H9 (cell line): Measurements from ENCODE around the gene CAMTA1. TPM values are rescaled to one million over a fixed set of nuclear protein-coding genes. Genes with fewer than 3 reads are reported as not detected.

Experiments used
- DNase-seq: peaks from one replicate; pipeline ENCODE4 v3.0.0-alpha.2; 2017
- H2AFZ ChIP-seq: one replicate; pipeline ENCODE4 v1.6.1; 2013; ENCODE audit warnings: mild to moderate bottlenecking, low read length, control low read depth, moderate library complexity
- H2AK5ac ChIP-seq: 2 replicates; pipeline ENCODE4 v1.6.1; 2013; ENCODE audit warnings: low read length, control low read depth, mixed read lengths; ENCODE audit not compliant: insufficient read length
- H2BK120ac ChIP-seq: one replicate; pipeline ENCODE4 v1.6.1; 2013; ENCODE audit warnings: low read depth, mild to moderate bottlenecking, low read length, control low read depth, inconsistent platforms; ENCODE audit not compliant: poor library complexity, severe bottlenecking
- H2BK12ac ChIP-seq: 2 replicates; pipeline ENCODE4 v1.6.1; 2013; ENCODE audit warnings: low read length, control low read depth, mixed read lengths, low read depth; ENCODE audit not compliant: insufficient read length
- H2BK15ac ChIP-seq: 2 replicates; pipeline ENCODE4 v1.6.1; 2013; ENCODE audit warnings: low read depth, low read length, control low read depth
- H2BK20ac ChIP-seq: one replicate; pipeline ENCODE4 v1.6.1; 2013; ENCODE audit warnings: low read depth, mild to moderate bottlenecking, low read length, control low read depth, inconsistent platforms; ENCODE audit not compliant: poor library complexity, severe bottlenecking
- H2BK5ac ChIP-seq: 2 replicates; pipeline ENCODE4 v1.6.1; 2013; ENCODE audit warnings: low read length, control low read depth, mixed read lengths; ENCODE audit not compliant: insufficient read length
- H3K14ac ChIP-seq: 2 replicates; pipeline ENCODE4 v1.6.1; 2013; ENCODE audit warnings: low read length, control low read depth; ENCODE audit not compliant: insufficient read depth
- H3K18ac ChIP-seq: 2 replicates; pipeline ENCODE4 v1.6.1; 2013; ENCODE audit warnings: low read depth, mild to moderate bottlenecking, mixed read lengths, low read length, control low read depth; ENCODE audit not compliant: insufficient read length
- H3K23ac ChIP-seq: 2 replicates; pipeline ENCODE4 v1.6.1; 2013; ENCODE audit warnings: low read length, control low read depth, mixed read lengths, low read depth; ENCODE audit not compliant: insufficient read length
- H3K23me2 ChIP-seq: 2 replicates; pipeline ENCODE4 v1.6.1; 2013; ENCODE audit warnings: low read depth, mild to moderate bottlenecking, mixed read lengths, low read length, control low read depth; ENCODE audit not compliant: insufficient read length, poor library complexity, severe bottlenecking
- H3K27ac ChIP-seq: 2 replicates; pipeline ENCODE4 v1.5.1; 2013; ENCODE audit warnings: low read length, control low read depth, mixed read lengths, low read depth; ENCODE audit not compliant: insufficient read length
- H3K27me3 ChIP-seq: 2 replicates; pipeline ENCODE4 v1.6.1; 2013; ENCODE audit warnings: low read length, control low read depth, inconsistent platforms; ENCODE audit not compliant: insufficient read depth
- H3K4ac ChIP-seq: 2 replicates; pipeline ENCODE4 v1.6.1; 2013; ENCODE audit warnings: low read depth, mild to moderate bottlenecking, control low read depth, inconsistent platforms, low read length, moderate library complexity
- H3K4me1 ChIP-seq: 2 replicates; pipeline ENCODE4 v1.6.1; 2013; ENCODE audit warnings: low read length, control low read depth, inconsistent platforms; ENCODE audit not compliant: insufficient read depth
- H3K4me2 ChIP-seq: 2 replicates; pipeline ENCODE4 v1.6.1; 2013; ENCODE audit warnings: low read length, control low read depth, mixed read lengths; ENCODE audit not compliant: insufficient read length, insufficient read depth
- H3K56ac ChIP-seq: 2 replicates; pipeline ENCODE4 v1.6.1; 2013; ENCODE audit warnings: low read depth, mild to moderate bottlenecking, mixed read lengths, low read length, control low read depth; ENCODE audit not compliant: insufficient read length
- H3K79me1 ChIP-seq: 2 replicates; pipeline ENCODE4 v1.6.1; 2013; ENCODE audit warnings: low read depth, mild to moderate bottlenecking, moderate library complexity, low read length, control low read depth, inconsistent platforms; ENCODE audit not compliant: insufficient read depth, poor library complexity, severe bottlenecking
- H3K79me2 ChIP-seq: 2 replicates; pipeline ENCODE4 v1.6.1; 2013; ENCODE audit warnings: low read length, control low read depth, inconsistent platforms; ENCODE audit not compliant: insufficient read depth
- H3K9ac ChIP-seq: 2 replicates; pipeline ENCODE4 v1.6.1; 2013; ENCODE audit warnings: low read length, control low read depth, mixed read lengths; ENCODE audit not compliant: insufficient read length; ENCODE audit errors: extremely low read depth
- H3K9me3 ChIP-seq: one replicate; pipeline ENCODE4 v1.6.1; 2013; ENCODE audit warnings: low read depth, low read length, inconsistent platforms; ENCODE audit not compliant: control insufficient read depth
- H3T11ph ChIP-seq: one replicate; pipeline ENCODE4 v1.6.1; 2013; ENCODE audit warnings: mild to moderate bottlenecking, low read length, control low read depth, inconsistent platforms
- H4K20me1 ChIP-seq: one replicate; pipeline ENCODE4 v1.6.1; 2013; ENCODE audit not compliant: control insufficient read depth, insufficient read length, insufficient read depth
- H4K5ac ChIP-seq: 2 replicates; pipeline ENCODE4 v1.6.1; 2013; ENCODE audit warnings: low read depth, mild to moderate bottlenecking, mixed read lengths, low read length, control low read depth; ENCODE audit not compliant: insufficient read length
- H4K8ac ChIP-seq: replicated peaks from 2 replicates; pipeline ENCODE4 v1.6.1; 2013; ENCODE audit warnings: low read length, control low read depth, mixed read lengths, low read depth; ENCODE audit not compliant: insufficient read length
- H4K91ac ChIP-seq: 2 replicates; pipeline ENCODE4 v1.6.1; 2013; ENCODE audit warnings: low read depth, mild to moderate bottlenecking, moderate library complexity, mixed read lengths, low read length, control low read depth; ENCODE audit not compliant: insufficient read length
- H3K27ac Mint-ChIP-seq, 3 experiments: 2 replicates in 2 of 3; 3 replicates in 1 of 3; pipeline ENCODE4 v1.8.0; 2020 to 2021; ENCODE audit warnings: mixed read lengths in 3 of 3, mild to moderate bottlenecking in 1 of 3, moderate library complexity in 1 of 3
- H3K27me3 Mint-ChIP-seq: 2 replicates; pipeline ENCODE4 v1.8.0; 2021; ENCODE audit warnings: low read depth, mild to moderate bottlenecking, moderate library complexity, mixed read lengths
- H3K36me3 Mint-ChIP-seq, 3 experiments: 2 replicates in 2 of 3; 3 replicates in 1 of 3; pipeline ENCODE4 v1.8.0; 2020 to 2021; ENCODE audit warnings: low read depth in 3 of 3, mixed read lengths in 3 of 3; ENCODE audit not compliant: insufficient read depth in 1 of 3
- H3K4me1 Mint-ChIP-seq, 2 experiments: 2 replicates each; pipeline ENCODE4 v1.8.0; 2020; ENCODE audit warnings: mixed read lengths in 2 of 2
- H3K4me3 Mint-ChIP-seq, 2 experiments: 2 replicates in 1 of 2; 3 replicates in 1 of 2; pipeline ENCODE4 v1.8.0; 2020 to 2021; ENCODE audit warnings: mild to moderate bottlenecking in 2 of 2, mixed read lengths in 2 of 2, moderate library complexity in 1 of 2
- H3K9me3 Mint-ChIP-seq, 2 experiments: 2 replicates in 1 of 2; 3 replicates in 1 of 2; pipeline ENCODE4 v1.8.0; 2020; ENCODE audit warnings: mild to moderate bottlenecking in 2 of 2, mixed read lengths in 2 of 2, moderate library complexity in 1 of 2
- WGBS: extraction: QIAGEN DNeasy Blood & Tissue Kit; methylation state at CpG from one replicate; pipeline ENCODE4 v1.1.7; 2013; ENCODE audit warnings: missing lambda C conversion rate, low lambda C conversion rate, mixed read lengths; ENCODE audit not compliant: insufficient read length; ENCODE audit errors: extremely low coverage; 5-methylcytosine and 5-hydroxymethylcytosine counted together
- total RNA-seq: library from RNA; stranded (reverse); gene quantifications from 2 replicates; pipeline ENCODE4 v1.2.1, GENCODE V29; 2021
- TF ChIP-seq, protein P1 (sequence below): fragments of 200-600 bp; sonication (generic); conservative IDR thresholded peaks from 3 replicates; pipeline ENCODE4 v1.8.0; 2021; ENCODE audit warnings: antibody characterized with exemption, mild to moderate bottlenecking

CAMTA1 gene
- total RNA-seq, 1 experiment from 2014 or later: 115 TPM

DNA sequence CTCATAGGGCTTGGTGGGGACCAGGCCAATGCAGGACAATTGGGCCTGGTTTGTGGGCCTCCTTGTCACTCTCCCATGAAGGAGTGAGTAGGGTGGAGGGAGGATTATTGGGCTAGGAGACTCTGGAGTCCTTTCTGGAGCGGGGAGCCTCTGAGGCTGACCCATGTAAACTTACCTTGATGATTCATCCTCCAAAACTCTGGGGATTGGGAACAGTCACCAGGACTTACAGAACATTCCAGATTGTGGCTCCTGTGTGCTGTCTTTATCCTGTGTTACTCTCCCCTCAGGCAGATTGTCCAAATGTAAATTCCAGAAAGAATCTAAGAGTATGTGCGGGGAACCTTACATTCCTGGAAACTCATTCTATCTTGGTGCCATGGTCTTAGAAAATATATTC lies 197.6 kb downstream of the CAMTA1 start:
- WGBS: no CpG with 5 or more reads among the region's 2 CpGs
- Histone ChIP-seq H3K27me3 (no peaks in the 10 kb centered on the region), H3K23ac (no peak overlapping the region), H3K27ac (no peak overlapping the region), H3K56ac (no peak overlapping the region), H3K23me2 (no peaks in the 10 kb centered on the region), H4K91ac (no peak overlapping the region), H3K4me2 (no peak overlapping the region), H3K14ac (no peak overlapping the region), H3T11ph (no peak overlapping the region), H3K9me3 (no peaks in the 10 kb centered on the region), H3K4ac (no peak overlapping the region), H3K18ac (no peak overlapping the region), H4K8ac (no peak overlapping the region), H4K5ac (no peak overlapping the region), H4K20me1 (no peaks in the 10 kb centered on the region), H3K79me1 (no peaks in the 10 kb centered on the region), H2BK5ac (no peak overlapping the region), H2BK120ac (no peak overlapping the region), H2BK12ac (no peak overlapping the region), H2AK5ac (no peak overlapping the region), H3K79me2 (no peaks in the 10 kb centered on the region), H3K9ac (no peak overlapping the region), H3K4me1 (peaks cover 4% of the 10 kb centered on the region; the same call in 1 of the 2 replicates), H2AFZ (no peak overlapping the region), H2BK20ac (no peak overlapping the region), H2BK15ac (no peak overlapping the region)
- Mint-ChIP-seq H3K4me1 (peaks cover 28 to 45% of the 10 kb centered on the region in 2 experiments), H3K27me3 (no peaks in the 10 kb centered on the region; the same call in 1 of the 2 replicates), H3K4me3 (no peak overlapping the region), H3K36me3 (peaks cover 0 to 2% (median 0%) of the 10 kb centered on the region in 3 experiments; a peak in 3 of 7 replicates), H3K27ac (no peak overlapping the region), H3K9me3 (peaks cover 2 to 3% of the 10 kb centered on the region in 2 experiments; a peak in 3 of 5 replicates)
- DNase-seq: no peak
- TF ChIP-seq, protein P1, sequence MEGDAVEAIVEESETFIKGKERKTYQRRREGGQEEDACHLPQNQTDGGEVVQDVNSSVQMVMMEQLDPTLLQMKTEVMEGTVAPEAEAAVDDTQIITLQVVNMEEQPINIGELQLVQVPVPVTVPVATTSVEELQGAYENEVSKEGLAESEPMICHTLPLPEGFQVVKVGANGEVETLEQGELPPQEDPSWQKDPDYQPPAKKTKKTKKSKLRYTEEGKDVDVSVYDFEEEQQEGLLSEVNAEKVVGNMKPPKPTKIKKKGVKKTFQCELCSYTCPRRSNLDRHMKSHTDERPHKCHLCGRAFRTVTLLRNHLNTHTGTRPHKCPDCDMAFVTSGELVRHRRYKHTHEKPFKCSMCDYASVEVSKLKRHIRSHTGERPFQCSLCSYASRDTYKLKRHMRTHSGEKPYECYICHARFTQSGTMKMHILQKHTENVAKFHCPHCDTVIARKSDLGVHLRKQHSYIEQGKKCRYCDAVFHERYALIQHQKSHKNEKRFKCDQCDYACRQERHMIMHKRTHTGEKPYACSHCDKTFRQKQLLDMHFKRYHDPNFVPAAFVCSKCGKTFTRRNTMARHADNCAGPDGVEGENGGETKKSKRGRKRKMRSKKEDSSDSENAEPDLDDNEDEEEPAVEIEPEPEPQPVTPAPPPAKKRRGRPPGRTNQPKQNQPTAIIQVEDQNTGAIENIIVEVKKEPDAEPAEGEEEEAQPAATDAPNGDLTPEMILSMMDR: no peak
